Measurements from ENCODE around the gene CD38.

DNA sequence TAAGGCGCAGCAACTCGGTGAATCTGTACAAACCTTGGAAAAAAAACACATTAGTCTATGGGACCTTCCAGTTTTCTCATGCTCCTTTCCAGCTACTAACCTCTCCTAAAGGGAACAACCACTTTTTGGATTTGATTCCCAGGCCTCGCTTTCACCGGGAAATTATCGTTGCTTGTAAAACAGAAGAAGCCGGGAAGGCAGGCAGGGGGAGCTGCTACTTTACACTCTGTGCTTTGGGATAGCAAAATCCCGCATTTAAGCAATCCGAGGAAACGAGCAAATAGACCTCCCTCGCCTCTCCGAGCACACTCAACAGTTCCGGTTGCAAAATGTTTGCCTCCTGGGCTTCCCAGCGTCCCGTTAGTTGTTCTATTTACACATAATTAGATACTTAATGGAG lies 1.2 kb downstream of the CD38 start:
- TF ChIP-seq, protein P1, sequence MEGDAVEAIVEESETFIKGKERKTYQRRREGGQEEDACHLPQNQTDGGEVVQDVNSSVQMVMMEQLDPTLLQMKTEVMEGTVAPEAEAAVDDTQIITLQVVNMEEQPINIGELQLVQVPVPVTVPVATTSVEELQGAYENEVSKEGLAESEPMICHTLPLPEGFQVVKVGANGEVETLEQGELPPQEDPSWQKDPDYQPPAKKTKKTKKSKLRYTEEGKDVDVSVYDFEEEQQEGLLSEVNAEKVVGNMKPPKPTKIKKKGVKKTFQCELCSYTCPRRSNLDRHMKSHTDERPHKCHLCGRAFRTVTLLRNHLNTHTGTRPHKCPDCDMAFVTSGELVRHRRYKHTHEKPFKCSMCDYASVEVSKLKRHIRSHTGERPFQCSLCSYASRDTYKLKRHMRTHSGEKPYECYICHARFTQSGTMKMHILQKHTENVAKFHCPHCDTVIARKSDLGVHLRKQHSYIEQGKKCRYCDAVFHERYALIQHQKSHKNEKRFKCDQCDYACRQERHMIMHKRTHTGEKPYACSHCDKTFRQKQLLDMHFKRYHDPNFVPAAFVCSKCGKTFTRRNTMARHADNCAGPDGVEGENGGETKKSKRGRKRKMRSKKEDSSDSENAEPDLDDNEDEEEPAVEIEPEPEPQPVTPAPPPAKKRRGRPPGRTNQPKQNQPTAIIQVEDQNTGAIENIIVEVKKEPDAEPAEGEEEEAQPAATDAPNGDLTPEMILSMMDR (IDR thresholded peaks at IDR 0.05) = peak; percentile 20 to 56 (median 44)
- TF ChIP-seq POLR2A (IDR thresholded peaks at IDR 0.05) = peak; percentile 16
